Right ventricle myocardium inferior (tissue), 1 donor: ENCODE measurements around the gene PAX4. TPM values are rescaled to one million over a fixed set of nuclear protein-coding genes. Genes with fewer than 3 reads are reported as not detected.
A peak's percentile ranks its signal among the peaks of the same experiment; 100 is the strongest.

Experiments used
- ATAC-seq: fragments of 200-7000 bp; cut with Tn5 transposase; one replicate; pipeline ENCODE4 v1.9.1; 2020; ENCODE audit warnings: mild to moderate bottlenecking, moderate library complexity
- DNase-seq: peaks from one replicate; pipeline ENCODE4 v3.0.0; 2021; ENCODE audit errors: missing footprints
- intact Hi-C: fragments of 100-400 bp; cut with DNase I; formaldehyde crosslinking; loops from one replicate; pipeline ENCODE4 v1.11.0; 2022
- total RNA-seq: library from RNA; stranded (reverse); fragmentation: NEBNext Ultra II Directional; extraction: Animal tissue kit (Norgen Biotek cat#: 25700); gene quantifications from one replicate; pipeline ENCODE4 v1.2.1, GENCODE V29; 2021
- donor health status: DM: no; HTN: yes; CAD: no; lungs with severe emphysema.

PAX4 gene
- total RNA-seq, 1 donor from 2014 or later = not detected

GRCh38 chr7:127635659-127636285 lies 17.8 kb upstream of the PAX4 start:
- no peak for ATAC-seq
- intact Hi-C loops = no loop called here
- no peak for DNase-seq

GRCh38 chr7:127632276-127632910 lies 14.5 kb upstream of the PAX4 start:
- ATAC-seq (no peak), DNase-seq (no peak)
- intact Hi-C loops = no loop called here

GRCh38 chr7:127629268-127629854 lies 11.4 kb upstream of the PAX4 start:
- ATAC-seq (peak; percentile 42), DNase-seq (no peak)
- intact Hi-C loops = no loop called here

GRCh38 chr7:127628445-127628844 lies 10.5 kb upstream of the PAX4 start:
- ATAC-seq = no peak
- DNase-seq = no peak
- intact Hi-C loops = no loop called here

GRCh38 chr7:127625331-127625730 lies 7.4 kb upstream of the PAX4 start:
- no peak for DNase-seq
- intact Hi-C loops = no loop called here
- no peak for ATAC-seq

- ATAC-seq = no peak
- intact Hi-C loops = no loop called here
Observed at GRCh38 chr7:127620406-127621233, 2.7 kb upstream of the PAX4 start.

GRCh38 chr7:127619681-127620405 lies 1.9 kb upstream of the PAX4 start:
- ATAC-seq (no peak), DNase-seq (no peak)
- intact Hi-C loops = no loop called here

More at GRCh38 chr7:127620406-127621233, 2.7 kb upstream of the PAX4 start:
- no peak for DNase-seq

GRCh38 chr7:127618775-127619174 lies 833 bp upstream of the PAX4 start:
- no peak for ATAC-seq
- intact Hi-C loops = no loop called here
- no peak for DNase-seq

GRCh38 chr7:127616724-127617123 lies 1.2 kb downstream of the PAX4 start:
- ATAC-seq (no peak), DNase-seq (no peak)
- intact Hi-C loops = no loop called here

- intact Hi-C loops = no loop called here
- DNase-seq = no peak
Observed at GRCh38 chr7:127612263-127612662, 5.7 kb downstream of the PAX4 start.

GRCh38 chr7:127609297-127609696 lies 8.6 kb downstream of the PAX4 start:
- DNase-seq (no peak), ATAC-seq (no peak)
- intact Hi-C loops = no loop called here

More at GRCh38 chr7:127612263-127612662, 5.7 kb downstream of the PAX4 start:
- ATAC-seq = no peak

- no peak for ATAC-seq
Observed at GRCh38 chr7:127608446-127608845, 9.5 kb downstream of the PAX4 start.

GRCh38 chr7:127600885-127601284 lies 17.1 kb downstream of the PAX4 start:
- ATAC-seq = no peak
- no peak for DNase-seq
- intact Hi-C loops = no loop called here

More at GRCh38 chr7:127608446-127608845, 9.5 kb downstream of the PAX4 start:
- intact Hi-C loops = no loop called here
- DNase-seq = no peak

GRCh38 chr7:127598318-127598717 lies 19.6 kb downstream of the PAX4 start:
- intact Hi-C loops = no loop called here

GRCh38 chr7:127595737-127596136 lies 22.2 kb downstream of the PAX4 start:
- intact Hi-C loops = no loop called here
- ATAC-seq = no peak
- DNase-seq = no peak

More at GRCh38 chr7:127598318-127598717, 19.6 kb downstream of the PAX4 start:
- ATAC-seq (no peak), DNase-seq (no peak)

- intact Hi-C loops = no loop called here
- ATAC-seq (peak; percentile 42), DNase-seq (no peak)
Observed at GRCh38 chr7:127594490-127594889, 23.5 kb downstream of the PAX4 start.

- intact Hi-C loops = no loop called here
- DNase-seq = no peak
- no peak for ATAC-seq
Observed at GRCh38 chr7:127592550-127592949, 25.4 kb downstream of the PAX4 start.

GRCh38 chr7:127591591-127591990 lies 26.4 kb downstream of the PAX4 start:
- ATAC-seq = no peak
- DNase-seq = no peak
- intact Hi-C loops = no loop called here

- intact Hi-C loops = no loop called here
- DNase-seq = no peak
- ATAC-seq = no peak
Observed at GRCh38 chr7:127591189-127591588, 26.8 kb downstream of the PAX4 start.
